ENCODE results near the gene MTUS2.

- TF ChIP-seq POLR2A (IDR thresholded peaks at IDR 0.05) (no peak), POLR2AphosphoS5 (IDR thresholded peaks at IDR 0.05) (no peak), CTCF (IDR thresholded peaks at IDR 0.05) (no peak)
Observed at GRCh38 chr13:29187584-29187983, 367.4 kb downstream of the MTUS2 start.
